ENCODE results near the gene CBX2.

Gene CBX2

GRCh38 chr17:79785017-79785899 is 7.3 kb downstream of the CBX2 start:
- TF ChIP-seq, protein P1, sequence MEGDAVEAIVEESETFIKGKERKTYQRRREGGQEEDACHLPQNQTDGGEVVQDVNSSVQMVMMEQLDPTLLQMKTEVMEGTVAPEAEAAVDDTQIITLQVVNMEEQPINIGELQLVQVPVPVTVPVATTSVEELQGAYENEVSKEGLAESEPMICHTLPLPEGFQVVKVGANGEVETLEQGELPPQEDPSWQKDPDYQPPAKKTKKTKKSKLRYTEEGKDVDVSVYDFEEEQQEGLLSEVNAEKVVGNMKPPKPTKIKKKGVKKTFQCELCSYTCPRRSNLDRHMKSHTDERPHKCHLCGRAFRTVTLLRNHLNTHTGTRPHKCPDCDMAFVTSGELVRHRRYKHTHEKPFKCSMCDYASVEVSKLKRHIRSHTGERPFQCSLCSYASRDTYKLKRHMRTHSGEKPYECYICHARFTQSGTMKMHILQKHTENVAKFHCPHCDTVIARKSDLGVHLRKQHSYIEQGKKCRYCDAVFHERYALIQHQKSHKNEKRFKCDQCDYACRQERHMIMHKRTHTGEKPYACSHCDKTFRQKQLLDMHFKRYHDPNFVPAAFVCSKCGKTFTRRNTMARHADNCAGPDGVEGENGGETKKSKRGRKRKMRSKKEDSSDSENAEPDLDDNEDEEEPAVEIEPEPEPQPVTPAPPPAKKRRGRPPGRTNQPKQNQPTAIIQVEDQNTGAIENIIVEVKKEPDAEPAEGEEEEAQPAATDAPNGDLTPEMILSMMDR (IDR thresholded peaks at IDR 0.05; ENCODE audit: insufficient read depth, missing control alignments) = no peak
- FAIRE-seq = no peak
- no peak for DNase-seq (ENCODE audit: insufficient read length, low spot score)

DNA sequence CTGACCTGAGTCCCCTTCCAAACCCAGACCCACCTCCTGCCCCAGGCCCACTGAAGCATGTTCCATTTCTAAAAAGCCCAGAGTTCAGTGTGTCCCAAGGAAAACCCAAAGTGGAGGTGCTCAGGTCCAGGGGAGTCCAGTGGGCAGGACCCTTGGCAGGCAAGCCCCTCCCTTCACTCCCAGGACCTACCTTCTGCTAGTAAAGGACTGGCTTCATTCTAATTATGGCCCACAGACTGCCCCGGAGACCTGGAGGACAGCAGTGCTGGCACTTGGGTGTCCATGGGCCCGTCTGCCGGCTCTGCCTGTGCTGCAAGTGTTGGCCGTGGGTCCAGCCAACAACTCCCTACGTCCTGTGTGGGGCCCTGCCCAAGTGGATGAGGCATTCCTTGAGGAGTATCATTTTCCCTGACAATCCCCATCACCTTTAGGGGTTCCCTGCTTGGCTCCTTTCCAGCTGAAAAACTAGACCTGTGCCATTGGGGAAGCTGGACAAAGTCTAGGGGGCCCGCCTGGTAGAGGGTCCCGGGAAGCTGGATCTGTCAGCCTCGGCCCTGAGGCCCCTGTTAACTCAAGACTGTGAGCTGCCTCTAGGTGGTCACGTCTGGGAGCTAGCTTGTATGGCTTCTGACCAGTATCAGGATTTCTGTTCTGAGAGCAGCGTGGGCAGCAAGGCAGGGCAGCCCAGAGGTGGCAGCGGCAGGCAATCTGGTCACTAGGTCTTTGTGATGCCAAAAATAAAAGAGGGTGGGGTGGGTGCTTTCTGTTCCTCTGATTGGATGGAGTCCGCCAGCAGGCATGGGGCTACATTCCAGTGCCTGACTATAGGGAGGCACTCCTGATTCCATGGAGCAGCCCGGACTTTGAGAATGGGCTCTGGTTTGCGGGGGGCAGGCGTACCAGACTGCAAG is 8.2 kb downstream of the CBX2 start:
- no peak for DNase-seq (ENCODE audit: insufficient read length, low spot score)
- no peak for FAIRE-seq
- TF ChIP-seq, protein P1 (IDR thresholded peaks at IDR 0.05; ENCODE audit: insufficient read depth, missing control alignments) = no peak

GRCh38 chr17:79786930-79787643 is 9.1 kb downstream of the CBX2 start:
- DNase-seq (ENCODE audit: insufficient read length, low spot score) (no peak), FAIRE-seq (no peak)
- TF ChIP-seq, protein P1 (IDR thresholded peaks at IDR 0.05; ENCODE audit: insufficient read depth, missing control alignments) = no peak

GRCh38 chr17:79788455-79788854 is 10.5 kb downstream of the CBX2 start:
- TF ChIP-seq, protein P1 (IDR thresholded peaks at IDR 0.05; ENCODE audit: insufficient read depth, missing control alignments) = no peak
- DNase-seq (ENCODE audit: insufficient read length, low spot score) (no peak), FAIRE-seq (no peak)

DNA sequence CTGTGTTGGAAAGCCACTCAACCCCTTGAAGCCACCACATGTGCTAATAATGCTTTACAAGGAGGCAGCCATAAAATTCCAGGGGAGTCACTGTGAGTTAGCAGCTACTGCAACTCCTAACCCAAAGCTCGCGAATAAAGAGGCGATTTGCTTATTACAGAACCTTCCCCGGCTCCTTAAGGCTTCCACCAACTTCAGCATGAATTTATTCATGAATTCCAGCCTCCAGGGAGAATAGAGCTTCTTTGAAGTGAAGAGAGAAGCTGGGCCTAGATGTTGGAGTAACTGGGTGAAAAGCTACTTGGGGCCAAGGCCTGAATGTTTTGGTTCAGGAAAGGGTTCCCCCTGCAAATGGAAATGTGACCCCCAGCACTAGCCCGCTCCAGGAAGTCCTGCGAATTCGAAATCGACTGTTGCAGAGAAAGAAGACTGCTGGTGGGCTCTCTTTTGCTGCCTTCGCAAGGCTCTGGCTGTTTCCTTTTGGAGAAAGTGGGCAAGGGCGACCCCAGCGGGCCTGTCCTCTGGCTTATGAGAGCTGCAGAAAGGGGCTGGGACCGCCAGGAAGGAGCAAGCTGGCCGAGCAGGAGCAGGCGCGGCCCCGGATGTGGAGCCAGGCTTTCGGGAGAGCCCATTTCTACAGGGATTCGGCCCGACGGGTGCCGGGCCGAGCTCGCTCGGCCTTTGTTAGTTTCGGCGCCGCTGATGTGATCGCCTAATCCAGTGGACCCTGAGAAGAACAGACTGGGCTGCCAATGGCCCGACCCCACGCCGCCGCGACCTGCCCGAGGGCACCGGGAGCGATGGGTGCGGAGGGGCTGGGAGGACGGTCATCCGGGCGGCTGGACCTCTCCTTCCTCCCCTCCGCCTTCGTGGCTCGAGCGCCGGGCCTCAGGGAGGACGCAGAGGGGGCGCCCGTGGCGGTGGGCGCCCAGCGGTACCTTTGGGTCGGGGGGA is 11.3 kb downstream of the CBX2 start:
- FAIRE-seq (no peak), DNase-seq (ENCODE audit: insufficient read length, low spot score) (no peak)
- TF ChIP-seq, protein P1 (IDR thresholded peaks at IDR 0.05; ENCODE audit: insufficient read depth, missing control alignments) = no peak
